HEK293 (cell line): Measurements from ENCODE around the gene SLFN12L.

Source experiments
- CTCF ChIA-PET: fragments of 350-600 bp; formaldehyde crosslinking; extraction: SDS; loops from one replicate; lab custom pipeline; 2021; ENCODE audit warnings: antibody characterized with exemption; lab: Yijun Ruan, JAX
- POLR2A ChIA-PET: fragments of 300-600 bp; formaldehyde crosslinking; extraction: SDS; loops from one replicate; lab custom pipeline; 2020; ENCODE audit warnings: antibody characterized with exemption, inconsistent platforms; lab: Yijun Ruan, JAX
- H3K27ac ChIP-seq: fragments of 200-500 bp; sonication (Bioruptor generic); 2 replicates; pipeline ENCODE4 v1.5.1; 2014; ENCODE audit warnings: low read depth, low read length, control low read depth, inconsistent platforms; ENCODE audit errors: extremely low read depth
- H3K36me3 ChIP-seq, 2 experiments: fragments of 200-500 bp in 1 of 2; sonication (Bioruptor generic) in 1 of 2; 1 replicate in 1 of 2; 2 replicates in 1 of 2; pipeline ENCODE4 v1.5.1; 2014 to 2017; ENCODE audit warnings: inconsistent platforms in 2 of 2, low read length in 2 of 2; ENCODE audit not compliant: control insufficient read depth in 2 of 2, insufficient read depth in 1 of 2
- H3K4me1 ChIP-seq: fragments of 200-500 bp; sonication (Bioruptor generic); 2 replicates; pipeline ENCODE4 v1.5.1; 2014; ENCODE audit warnings: mild to moderate bottlenecking, low read length, inconsistent platforms; ENCODE audit not compliant: control insufficient read depth, insufficient read depth
- H3K4me3 ChIP-seq: 2 replicates; pipeline ENCODE4 v1.5.1; 2011; ENCODE audit warnings: low read depth, mild to moderate bottlenecking, control low read depth, low read length, moderate library complexity
- H3K9me3 ChIP-seq: fragments of 200-500 bp; sonication (Bioruptor generic); 2 replicates; pipeline ENCODE4 v1.5.1; 2014; ENCODE audit warnings: low read depth, low read length, inconsistent platforms; ENCODE audit not compliant: control insufficient read depth, insufficient read depth
- HIC1 ChIP-seq: fragments of 450-650 bp; formaldehyde crosslinking; IDR thresholded peaks from 2 replicates; pipeline ENCODE4 v1.5.1; 2016; ENCODE audit warnings: missing biosample characterization, missing genetic modification characterization
- IKZF3 ChIP-seq: fragments of 450-650 bp; IDR thresholded peaks from 2 replicates; pipeline ENCODE4 v1.5.0; 2018; ENCODE audit warnings: missing biosample characterization, mild to moderate bottlenecking, missing genetic modification characterization, moderate library complexity
- KLF8 ChIP-seq: fragments of 450-650 bp; formaldehyde crosslinking; IDR thresholded peaks from 2 replicates; pipeline ENCODE4 v1.5.1; 2016; ENCODE audit warnings: missing biosample characterization, missing genetic modification characterization
- MZF1 ChIP-seq: fragments of 450-650 bp; formaldehyde crosslinking; IDR thresholded peaks from 2 replicates; pipeline ENCODE4 v1.5.1; 2017; ENCODE audit warnings: missing biosample characterization, missing genetic modification characterization, borderline replicate concordance
- OVOL3 ChIP-seq: fragments of 450-650 bp; formaldehyde crosslinking; IDR thresholded peaks from 2 replicates; pipeline ENCODE4 v1.5.1; 2016; ENCODE audit warnings: missing biosample characterization, missing genetic modification characterization
- PATZ1 ChIP-seq: fragments of 450-650 bp; formaldehyde crosslinking; IDR thresholded peaks from 2 replicates; pipeline ENCODE4 v1.5.1; 2016; ENCODE audit warnings: missing biosample characterization, missing genetic modification characterization
- PRDM4 ChIP-seq: fragments of 450-650 bp; formaldehyde crosslinking; IDR thresholded peaks from 2 replicates; pipeline ENCODE4 v1.5.1; 2017; ENCODE audit warnings: missing biosample characterization, missing genetic modification characterization
- SP2 ChIP-seq: fragments of 450-650 bp; formaldehyde crosslinking; IDR thresholded peaks from 2 replicates; pipeline ENCODE4 v1.5.1; 2016; ENCODE audit warnings: missing biosample characterization, missing genetic modification characterization
- ZBTB17 ChIP-seq: fragments of 450-650 bp; formaldehyde crosslinking; IDR thresholded peaks from 2 replicates; pipeline ENCODE4 v1.5.1; 2016; ENCODE audit warnings: missing biosample characterization, missing genetic modification characterization
- ZNF24 ChIP-seq: fragments of 450-650 bp; formaldehyde crosslinking; IDR thresholded peaks from 2 replicates; pipeline ENCODE4 v1.5.1; 2016; ENCODE audit warnings: missing biosample characterization, missing genetic modification characterization
- ZNF335 ChIP-seq: fragments of 450-650 bp; formaldehyde crosslinking; conservative IDR thresholded peaks from 2 replicates; pipeline ENCODE4 v1.5.1; 2016; ENCODE audit warnings: missing biosample characterization, missing genetic modification characterization
- ZNF394 ChIP-seq: fragments of 450-650 bp; formaldehyde crosslinking; IDR thresholded peaks from 2 replicates; pipeline ENCODE4 v1.5.1; 2016; ENCODE audit warnings: missing biosample characterization, missing genetic modification characterization, mild to moderate bottlenecking, moderate library complexity, borderline replicate concordance
- ZNF48 ChIP-seq: fragments of 450-650 bp; formaldehyde crosslinking; IDR thresholded peaks from 2 replicates; pipeline ENCODE4 v1.5.1; 2016; ENCODE audit warnings: missing biosample characterization, missing genetic modification characterization
- ZNF544 ChIP-seq: fragments of 450-650 bp; formaldehyde crosslinking; IDR thresholded peaks from 2 replicates; pipeline ENCODE4 v1.5.0; 2017; ENCODE audit warnings: missing biosample characterization, missing genetic modification characterization
- ZNF654 ChIP-seq: fragments of 450-650 bp; formaldehyde crosslinking; IDR thresholded peaks from 2 replicates; pipeline ENCODE4 v1.5.1; 2016; ENCODE audit warnings: low read depth, missing biosample characterization, missing genetic modification characterization
- ZNF658 ChIP-seq: fragments of 450-650 bp; formaldehyde crosslinking; IDR thresholded peaks from 2 replicates; pipeline ENCODE4; 2016; ENCODE audit warnings: missing biosample characterization, missing genetic modification characterization
- ZNF660 ChIP-seq: fragments of 450-650 bp; IDR thresholded peaks from 2 replicates; pipeline ENCODE4 v1.5.1; 2018; ENCODE audit warnings: missing biosample characterization, mild to moderate bottlenecking, missing genetic modification characterization
- ZNF664 ChIP-seq: fragments of 450-650 bp; formaldehyde crosslinking; IDR thresholded peaks from 2 replicates; pipeline ENCODE4 v1.5.1; 2016; ENCODE audit warnings: missing biosample characterization, missing genetic modification characterization
- ZNF692 ChIP-seq: fragments of 450-650 bp; formaldehyde crosslinking; IDR thresholded peaks from 2 replicates; pipeline ENCODE4 v1.5.1; 2016; ENCODE audit warnings: missing biosample characterization, missing genetic modification characterization
- TF ChIP-seq, protein P1 (sequence below): fragments of 450-650 bp; IDR thresholded peaks from 2 replicates; pipeline ENCODE4 v1.5.1; 2018; ENCODE audit warnings: missing biosample characterization, missing genetic modification characterization
- TF ChIP-seq, protein P2 (sequence below): fragments of 450-650 bp; IDR thresholded peaks from 2 replicates; pipeline ENCODE4 v1.5.1; 2018; ENCODE audit warnings: missing biosample characterization, mild to moderate bottlenecking, missing genetic modification characterization

The SLFN12L gene

DNA sequence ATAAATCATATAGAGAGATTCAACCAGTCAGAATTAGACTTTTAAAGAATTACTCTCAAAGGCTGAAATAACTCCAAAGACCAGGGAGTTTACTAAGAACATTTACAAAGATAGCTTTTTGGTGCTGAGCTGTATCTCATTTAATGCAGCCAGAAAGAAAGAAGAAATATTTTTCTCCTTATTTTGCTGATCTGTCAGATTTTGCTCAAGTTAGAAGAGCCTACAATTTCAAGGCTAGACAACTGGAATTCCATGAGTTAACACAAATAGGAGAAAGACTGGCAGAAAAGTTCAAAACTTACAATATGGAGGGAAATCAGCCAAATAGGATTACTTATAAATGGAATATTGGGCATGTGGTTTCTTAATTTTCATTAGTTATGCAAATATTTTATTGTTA is 99.0 kb downstream of the SLFN12L start:
- Histone ChIP-seq H3K4me1 (peaks cover 4% of the 10 kb centered on the region), H3K4me3 (no peak overlapping the region), H3K9me3 (no peaks in the 10 kb centered on the region), H3K36me3 (no peaks in the 10 kb centered on the region), H3K27ac (no peak overlapping the region)
- TF ChIP-seq ZNF664: peak; percentile 38; the same call in 1 of the 2 replicates
- no peak for TF ChIP-seq OVOL3 (tag by site-specific recombination)
- ChIA-PET POLR2A (interaction anchor here (1.3 kb wide), 1 partner anchor 65 kb away, joined by 6 read pairs; the partner anchor contains the start of gene SLFN11), CTCF (interaction anchor here (0.6 to 1.0 kb wide), 2 partner anchors 57 to 95 kb away, joined by 5 to 6 read pairs; no protein-coding TSS in a partner anchor)

- Histone ChIP-seq H3K4me3 (peak overlapping the region; percentile 49), H3K27ac (peak overlapping the region; percentile 83), H3K36me3 (no peaks in the 10 kb centered on the region), H3K9me3 (no peaks in the 10 kb centered on the region), H3K4me1 (peaks cover 14% of the 10 kb centered on the region)
- CTCF ChIA-PET: interaction anchor here (0.6 to 4.2 kb wide), 10 partner anchors 15 to 384 kb away, joined by 3 to 15 read pairs (median 3); partner anchors contain the start of genes SLFN11 and SLFN13
- POLR2A ChIA-PET: interaction anchor here (0.5 to 3.5 kb wide), 7 partner anchors 9 to 439 kb away, joined by 3 to 54 read pairs (median 6); partner anchors contain the start of genes SLFN11 and SLFN13
- TF ChIP-seq ZNF24 (tag by site-specific recombination) (0 out of 2 replicates have a peak, but pooled peaks have one; percentile 52), ZNF335 (tag by site-specific recombination) (peak; percentile 76), ZNF48 (no peak), SP2 (tag by site-specific recombination) (peak; percentile 50), IKZF3 (tag by site-specific recombination) (no peak; the same call in 1 of the 2 replicates), PATZ1 (tag by site-specific recombination) (peak; percentile 29), ZNF654 (tag by site-specific recombination) (0 out of 2 replicates have a peak, but pooled peaks have one; percentile 3), ZNF658 (tag by site-specific recombination) (no peak), HIC1 (tag by site-specific recombination) (peak; percentile 68), ZBTB17 (tag by site-specific recombination) (peak; percentile 96), KLF8 (peak; percentile 56), PRDM4 (tag by site-specific recombination) (no peak), ZNF544 (tag by site-specific recombination) (no peak), ZNF660 (peak; percentile 69), ZNF692 (tag by site-specific recombination) (peak; percentile 16; the same call in 1 of the 2 replicates), MZF1 (tag by site-specific recombination) (0 out of 2 replicates have a peak, but pooled peaks have one; percentile 4), ZNF394 (peak; percentile 66)
- TF ChIP-seq, protein P1, sequence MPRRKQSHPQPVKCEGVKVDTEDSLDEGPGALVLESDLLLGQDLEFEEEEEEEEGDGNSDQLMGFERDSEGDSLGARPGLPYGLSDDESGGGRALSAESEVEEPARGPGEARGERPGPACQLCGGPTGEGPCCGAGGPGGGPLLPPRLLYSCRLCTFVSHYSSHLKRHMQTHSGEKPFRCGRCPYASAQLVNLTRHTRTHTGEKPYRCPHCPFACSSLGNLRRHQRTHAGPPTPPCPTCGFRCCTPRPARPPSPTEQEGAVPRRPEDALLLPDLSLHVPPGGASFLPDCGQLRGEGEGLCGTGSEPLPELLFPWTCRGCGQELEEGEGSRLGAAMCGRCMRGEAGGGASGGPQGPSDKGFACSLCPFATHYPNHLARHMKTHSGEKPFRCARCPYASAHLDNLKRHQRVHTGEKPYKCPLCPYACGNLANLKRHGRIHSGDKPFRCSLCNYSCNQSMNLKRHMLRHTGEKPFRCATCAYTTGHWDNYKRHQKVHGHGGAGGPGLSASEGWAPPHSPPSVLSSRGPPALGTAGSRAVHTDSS: no peak
- TF ChIP-seq, protein P2, sequence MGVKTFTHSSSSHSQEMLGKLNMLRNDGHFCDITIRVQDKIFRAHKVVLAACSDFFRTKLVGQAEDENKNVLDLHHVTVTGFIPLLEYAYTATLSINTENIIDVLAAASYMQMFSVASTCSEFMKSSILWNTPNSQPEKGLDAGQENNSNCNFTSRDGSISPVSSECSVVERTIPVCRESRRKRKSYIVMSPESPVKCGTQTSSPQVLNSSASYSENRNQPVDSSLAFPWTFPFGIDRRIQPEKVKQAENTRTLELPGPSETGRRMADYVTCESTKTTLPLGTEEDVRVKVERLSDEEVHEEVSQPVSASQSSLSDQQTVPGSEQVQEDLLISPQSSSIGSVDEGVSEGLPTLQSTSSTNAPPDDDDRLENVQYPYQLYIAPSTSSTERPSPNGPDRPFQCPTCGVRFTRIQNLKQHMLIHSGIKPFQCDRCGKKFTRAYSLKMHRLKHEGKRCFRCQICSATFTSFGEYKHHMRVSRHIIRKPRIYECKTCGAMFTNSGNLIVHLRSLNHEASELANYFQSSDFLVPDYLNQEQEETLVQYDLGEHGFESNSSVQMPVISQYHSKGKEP (tag by site-specific recombination): peak; percentile 82
Observed at GRCh38 chr17:35433075-35433894, 104.2 kb downstream of the SLFN12L start.
